ENCODE measurements around the gene UGT1A3. TPM values are rescaled to one million over a fixed set of nuclear protein-coding genes. Genes with fewer than 3 reads are reported as not detected.
"Not testable (repeated sequence)": the region's sequence is repeated elsewhere in the genome, so short reads cannot be mapped to it uniquely, and the experiment has no call there.

Gene UGT1A3
- total RNA-seq, 1 experiment from 2014 or later, result not detected

DNA sequence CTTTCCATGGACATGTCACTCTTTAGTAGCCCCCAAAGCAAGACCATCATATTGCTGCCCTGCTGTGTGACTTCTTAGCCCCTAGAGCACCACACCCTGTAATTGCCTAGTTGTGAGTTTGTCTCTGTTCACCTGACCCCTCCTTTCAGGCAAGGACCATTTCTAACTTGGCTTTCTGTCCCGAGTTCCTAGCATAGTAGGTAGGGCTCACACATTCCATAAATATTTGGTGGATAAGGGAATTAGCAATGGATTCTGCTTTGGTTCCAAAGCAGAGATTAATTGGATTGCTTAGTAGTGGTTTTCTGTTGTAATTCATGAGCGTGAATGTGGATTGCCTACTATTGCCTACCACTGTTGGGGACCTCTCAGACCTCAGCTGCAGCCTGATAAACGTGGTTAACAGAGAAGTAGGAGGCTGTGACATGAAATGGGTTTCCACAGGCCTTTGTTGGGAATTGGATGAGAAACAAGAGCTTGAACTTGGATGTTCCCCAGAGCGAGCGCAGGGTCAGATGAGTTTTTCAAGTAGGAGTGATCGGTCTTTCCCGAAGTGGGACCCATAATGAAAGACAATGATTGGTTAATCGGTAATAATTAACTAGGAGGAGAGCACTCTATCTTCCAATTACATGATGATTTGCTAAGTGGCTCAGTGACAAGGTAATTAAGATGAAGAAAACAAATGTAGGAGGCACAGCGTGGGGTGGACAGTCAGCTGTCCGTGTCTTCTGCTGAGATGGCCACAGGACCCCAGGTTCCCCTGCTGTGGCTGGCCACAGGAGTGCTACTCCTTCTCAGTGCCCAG is 17.8 kb downstream of the UGT1A3 start:
- Histone ChIP-seq H3K4me1 (ENCODE audit: insufficient read depth, low read length, poor library complexity, severe bottlenecking) (no peaks in the 10 kb centered on the region), H3K27me3 (replicated peaks; ENCODE audit: insufficient read depth, low read depth, low read length, poor library complexity) (no peaks in the 10 kb centered on the region), H3K4me3 (ENCODE audit: low read depth, low read length, poor library complexity, severe bottlenecking) (no peak overlapping the region), H3K9me3 (ENCODE audit: low read depth, low read length, poor library complexity, severe bottlenecking) (peaks cover 4% of the 10 kb centered on the region), H3K27ac (ENCODE audit: low read depth, low read length, poor library complexity, severe bottlenecking) (no peak overlapping the region), H3K36me3 (ENCODE audit: insufficient read depth, low read length, poor library complexity, severe bottlenecking) (no peaks in the 10 kb centered on the region)
- BruUV-seq (replicated peaks), result no TSS peak
- intact Hi-C loops (cut with micrococcal nuclease; ENCODE audit: unreplicated experiment), result no loop called here
- DNase-seq (ENCODE audit: low spot score), result no peak
- TF ChIP-seq EZH2 (IDR thresholded peaks at IDR 0.05; ENCODE audit: borderline replicate concordance, low read depth, low read length, poor library complexity, severe bottlenecking), result no peak
- TF ChIP-seq, protein P1, sequence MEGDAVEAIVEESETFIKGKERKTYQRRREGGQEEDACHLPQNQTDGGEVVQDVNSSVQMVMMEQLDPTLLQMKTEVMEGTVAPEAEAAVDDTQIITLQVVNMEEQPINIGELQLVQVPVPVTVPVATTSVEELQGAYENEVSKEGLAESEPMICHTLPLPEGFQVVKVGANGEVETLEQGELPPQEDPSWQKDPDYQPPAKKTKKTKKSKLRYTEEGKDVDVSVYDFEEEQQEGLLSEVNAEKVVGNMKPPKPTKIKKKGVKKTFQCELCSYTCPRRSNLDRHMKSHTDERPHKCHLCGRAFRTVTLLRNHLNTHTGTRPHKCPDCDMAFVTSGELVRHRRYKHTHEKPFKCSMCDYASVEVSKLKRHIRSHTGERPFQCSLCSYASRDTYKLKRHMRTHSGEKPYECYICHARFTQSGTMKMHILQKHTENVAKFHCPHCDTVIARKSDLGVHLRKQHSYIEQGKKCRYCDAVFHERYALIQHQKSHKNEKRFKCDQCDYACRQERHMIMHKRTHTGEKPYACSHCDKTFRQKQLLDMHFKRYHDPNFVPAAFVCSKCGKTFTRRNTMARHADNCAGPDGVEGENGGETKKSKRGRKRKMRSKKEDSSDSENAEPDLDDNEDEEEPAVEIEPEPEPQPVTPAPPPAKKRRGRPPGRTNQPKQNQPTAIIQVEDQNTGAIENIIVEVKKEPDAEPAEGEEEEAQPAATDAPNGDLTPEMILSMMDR (conservative IDR thresholded peaks at IDR 0.05; ENCODE audit: low read depth, low read length), result no peak
- CTCF ChIA-PET, result no interaction called here
- POLR2A ChIA-PET (ENCODE audit: low non-redundant PET), result no interaction called here

DNA sequence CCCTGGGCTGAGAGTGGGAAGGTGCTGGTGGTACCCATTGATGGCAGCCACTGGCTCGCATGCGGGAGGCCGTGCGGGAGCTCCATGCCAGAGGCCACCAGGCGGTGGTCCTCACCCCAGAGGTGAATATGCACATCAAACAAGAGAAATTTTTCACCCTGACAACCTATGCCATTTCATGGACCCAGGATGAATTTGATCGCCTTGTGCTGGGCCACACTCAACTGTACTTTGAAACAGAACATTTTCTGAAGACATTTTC is 18.4 kb downstream of the UGT1A3 start:
- CTCF ChIA-PET, result no interaction called here
- TF ChIP-seq EZH2 (IDR thresholded peaks at IDR 0.05; ENCODE audit: borderline replicate concordance, low read depth, low read length, poor library complexity, severe bottlenecking), result no peak
- H3K27me3 ChIP-seq (replicated peaks; ENCODE audit: insufficient read depth, low read depth, low read length, poor library complexity), result no peaks in the 10 kb centered on the region
- H3K27ac ChIP-seq (ENCODE audit: low read depth, low read length, poor library complexity, severe bottlenecking), result no peak overlapping the region
- POLR2A ChIA-PET (ENCODE audit: low non-redundant PET), result no interaction called here
- no peak overlapping the region for H3K4me3 ChIP-seq (ENCODE audit: low read depth, low read length, poor library complexity, severe bottlenecking)
- no peaks in the 10 kb centered on the region for H3K4me1 ChIP-seq (ENCODE audit: insufficient read depth, low read length, poor library complexity, severe bottlenecking)
- H3K36me3 ChIP-seq (ENCODE audit: insufficient read depth, low read length, poor library complexity, severe bottlenecking), result no peaks in the 10 kb centered on the region
- no TSS peak for BruUV-seq (replicated peaks)
- no peak for DNase-seq (ENCODE audit: low spot score)
- H3K9me3 ChIP-seq (ENCODE audit: low read depth, low read length, poor library complexity, severe bottlenecking), result peaks cover 4% of the 10 kb centered on the region
- intact Hi-C loops (cut with micrococcal nuclease; ENCODE audit: unreplicated experiment), result no loop called here

DNA sequence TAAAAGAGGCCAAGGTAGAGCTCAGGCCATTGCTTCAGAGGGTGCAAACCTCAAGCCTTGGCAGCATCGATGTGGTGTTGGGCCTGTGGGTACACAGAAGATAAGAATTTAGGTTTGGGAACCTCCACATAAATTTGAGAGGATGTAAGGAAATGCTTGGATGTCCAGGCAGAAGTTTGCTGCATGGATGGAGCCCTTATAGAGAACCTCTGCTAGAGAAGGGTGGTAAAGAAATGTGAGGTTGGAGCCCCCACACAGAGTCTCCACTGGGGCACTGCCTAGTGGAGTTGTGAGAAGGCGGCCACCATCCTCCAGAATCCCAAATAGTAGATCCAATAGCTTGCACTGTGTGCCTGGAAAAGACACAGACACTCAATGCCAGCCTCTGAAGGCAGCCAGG is 21.8 kb downstream of the UGT1A3 start:
- H3K27ac ChIP-seq (ENCODE audit: low read depth, low read length, poor library complexity, severe bottlenecking); BruUV-seq (replicated peaks); H3K4me1 ChIP-seq (ENCODE audit: insufficient read depth, low read length, poor library complexity, severe bottlenecking); H3K4me3 ChIP-seq (ENCODE audit: low read depth, low read length, poor library complexity, severe bottlenecking); CTCF ChIA-PET; H3K27me3 ChIP-seq (replicated peaks; ENCODE audit: insufficient read depth, low read depth, low read length, poor library complexity); intact Hi-C loops (cut with micrococcal nuclease; ENCODE audit: unreplicated experiment); H3K36me3 ChIP-seq (ENCODE audit: insufficient read depth, low read length, poor library complexity, severe bottlenecking); POLR2A ChIA-PET (ENCODE audit: low non-redundant PET); DNase-seq (ENCODE audit: low spot score); H3K9me3 ChIP-seq (ENCODE audit: low read depth, low read length, poor library complexity, severe bottlenecking): not testable (repeated sequence)

DNA sequence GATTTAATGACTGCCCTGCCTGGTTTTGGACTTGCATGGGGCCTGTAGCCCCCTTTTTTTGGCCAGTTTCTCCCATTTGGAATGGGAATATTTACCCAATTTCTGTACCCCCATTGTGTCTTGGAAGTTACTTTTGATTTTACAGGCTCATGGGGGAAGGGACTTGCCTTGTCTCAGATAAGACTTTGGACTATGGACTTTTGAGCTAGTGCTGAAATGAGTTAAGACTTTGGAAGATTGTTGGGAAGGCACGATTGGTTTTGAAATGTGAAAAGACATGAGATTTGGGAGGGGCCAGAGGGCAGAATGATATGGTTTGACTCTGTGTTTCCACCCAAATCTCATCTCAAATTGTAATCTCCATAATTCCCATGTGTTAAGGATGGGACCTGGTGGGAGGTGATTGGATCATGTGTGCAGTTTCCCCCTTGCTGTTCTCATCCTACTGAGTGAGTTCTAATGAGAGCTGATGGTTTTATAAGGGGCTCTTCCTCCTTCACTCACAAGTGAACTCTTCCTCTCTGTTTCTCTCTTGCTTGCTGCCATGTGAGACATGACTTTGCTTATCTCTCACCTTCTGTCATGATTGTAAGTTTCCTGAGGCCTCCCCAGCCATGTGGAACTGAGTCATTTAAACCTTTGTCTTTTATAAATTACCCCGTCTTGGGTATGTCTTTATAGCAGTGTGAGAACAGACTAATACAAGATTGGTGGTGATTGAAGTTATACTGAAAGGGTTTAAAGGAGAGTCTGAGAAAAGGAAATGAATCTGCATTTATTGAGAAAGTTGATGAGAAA is 22.6 kb downstream of the UGT1A3 start:
- H3K4me3 ChIP-seq (ENCODE audit: low read depth, low read length, poor library complexity, severe bottlenecking); BruUV-seq (replicated peaks); DNase-seq (ENCODE audit: low spot score); H3K9me3 ChIP-seq (ENCODE audit: low read depth, low read length, poor library complexity, severe bottlenecking); H3K4me1 ChIP-seq (ENCODE audit: insufficient read depth, low read length, poor library complexity, severe bottlenecking); CTCF ChIA-PET; H3K36me3 ChIP-seq (ENCODE audit: insufficient read depth, low read length, poor library complexity, severe bottlenecking); POLR2A ChIA-PET (ENCODE audit: low non-redundant PET); H3K27me3 ChIP-seq (replicated peaks; ENCODE audit: insufficient read depth, low read depth, low read length, poor library complexity); H3K27ac ChIP-seq (ENCODE audit: low read depth, low read length, poor library complexity, severe bottlenecking); intact Hi-C loops (cut with micrococcal nuclease; ENCODE audit: unreplicated experiment): not testable (repeated sequence)

Measured in A673 (cell line).